SU-DHL-6 (cell line): ENCODE measurements around the gene AKAP8L.
"Not testable (repeated sequence)": the region's sequence is repeated elsewhere in the genome, so short reads cannot be mapped to it uniquely, and the experiment has no call there.

Experiments
- H2AFZ ChIP-seq: fragments of 200-600 bp; sonication (generic); 2 replicates; pipeline ENCODE4 v1.6.1; 2014; ENCODE audit warnings: low read depth, mild to moderate bottlenecking, moderate library complexity, mixed read lengths, antibody characterized with exemption, low read length; ENCODE audit not compliant: severe bottlenecking
- H3F3A ChIP-seq: fragments of 200-600 bp; shearing (Covaris generic); 2 replicates; pipeline ENCODE4 v1.6.0; 2016; ENCODE audit warnings: antibody characterized with exemption, mild to moderate bottlenecking; ENCODE audit not compliant: insufficient read depth
- H3K27ac ChIP-seq: fragments of 200-600 bp; sonication (generic); 2 replicates; pipeline ENCODE4 v1.5.1; 2016; ENCODE audit warnings: low read depth, mild to moderate bottlenecking, low read length, moderate library complexity, mixed read lengths
- H3K27me3 ChIP-seq: fragments of 200-600 bp; sonication (generic), shearing (Covaris generic); 2 replicates; pipeline ENCODE4 v1.6.0; 2014; ENCODE audit warnings: mild to moderate bottlenecking, low read length
- H3K36me3 ChIP-seq: fragments of 200-600 bp; sonication (generic); 2 replicates; pipeline ENCODE4 v1.6.1; 2014; ENCODE audit warnings: mild to moderate bottlenecking, low read length, mixed read lengths
- H3K4me2 ChIP-seq: fragments of 300-600, 200-600 bp; shearing (Covaris generic), sonication (generic); 2 replicates; pipeline ENCODE4 v1.6.0; 2014; ENCODE audit warnings: low read length, low read depth, mild to moderate bottlenecking; ENCODE audit not compliant: poor library complexity, severe bottlenecking
- H3K4me3 ChIP-seq: fragments of 200-600 bp; sonication (generic); 2 replicates; pipeline ENCODE4 v1.5.1; 2014; ENCODE audit warnings: antibody characterized with exemption, low read length, mild to moderate bottlenecking, mixed read lengths; ENCODE audit not compliant: insufficient read depth, poor library complexity, severe bottlenecking
- H3K79me2 ChIP-seq: fragments of 200-600 bp; sonication (generic); 2 replicates; pipeline ENCODE4 v1.6.1; 2014; ENCODE audit warnings: mild to moderate bottlenecking, low read length, moderate library complexity; ENCODE audit not compliant: insufficient read depth
- H3K9ac ChIP-seq: fragments of 200-600 bp; sonication (generic); 2 replicates; pipeline ENCODE4 v1.7.0; 2014; ENCODE audit warnings: mild to moderate bottlenecking, low read length
- H3K9me2 ChIP-seq: fragments of 200-600 bp; sonication (generic); replicated peaks from 2 replicates; pipeline ENCODE4 v1.6.1; 2014; ENCODE audit warnings: low read length; ENCODE audit not compliant: insufficient read depth
- H3K9me3 ChIP-seq: fragments of 200-600 bp; sonication (generic); 2 replicates; pipeline ENCODE4 v1.6.1; 2014; ENCODE audit warnings: low read length, mixed read lengths; ENCODE audit not compliant: insufficient read depth
- H4K20me1 ChIP-seq: fragments of 200-600 bp; sonication (generic); 2 replicates; pipeline ENCODE4 v1.6.1; 2014; ENCODE audit warnings: low read depth, mild to moderate bottlenecking, antibody characterized with exemption, low read length, moderate library complexity, mixed read lengths
- EZH2phosphoT487 ChIP-seq: fragments of 200-600 bp; sonication (generic), shearing (Covaris generic); conservative IDR thresholded peaks from 2 replicates; pipeline ENCODE4 v1.6.1; 2018; ENCODE audit warnings: mild to moderate bottlenecking, antibody characterized with exemption, low read length, moderate library complexity, mixed read lengths
- TF ChIP-seq, protein P1 (sequence below): fragments of 200-600 bp; sonication (generic); IDR thresholded peaks from one replicate; pipeline ENCODE4 v1.5.1; 2017; ENCODE audit warnings: antibody characterized with exemption, mild to moderate bottlenecking, low read length, moderate library complexity; ENCODE audit not compliant: insufficient read depth, poor library complexity, severe bottlenecking

AKAP8L gene

DNA sequence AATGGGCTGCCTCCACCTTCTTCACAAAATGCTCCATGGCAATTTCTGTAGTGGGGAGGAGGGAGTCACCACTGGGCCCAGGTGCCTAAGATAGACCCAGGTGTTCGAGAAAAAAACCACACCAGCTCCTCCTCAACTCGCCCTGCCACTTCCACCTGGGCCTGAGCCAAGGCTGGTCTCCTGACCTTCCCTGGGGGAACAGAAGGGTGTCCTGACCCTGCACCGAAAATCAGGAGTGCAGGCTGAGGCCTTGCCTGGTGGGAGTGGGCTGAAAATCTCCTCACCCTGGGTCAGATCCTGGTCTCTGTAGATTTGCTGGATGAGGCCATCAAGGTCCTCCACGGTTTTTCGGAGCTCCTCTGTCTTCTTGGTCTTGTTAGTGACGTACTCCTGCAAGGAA, 21.6 kb downstream of the AKAP8L start:
- H3K9ac ChIP-seq = no peak overlapping the region
- no peak overlapping the region for H3K4me2 ChIP-seq
- no peaks in the 10 kb centered on the region for H3K9me3 ChIP-seq
- no peaks in the 10 kb centered on the region for H3K9me2 ChIP-seq
- no peaks in the 10 kb centered on the region; the same call in 1 of the 2 replicates for H4K20me1 ChIP-seq
- TF ChIP-seq, protein P1, sequence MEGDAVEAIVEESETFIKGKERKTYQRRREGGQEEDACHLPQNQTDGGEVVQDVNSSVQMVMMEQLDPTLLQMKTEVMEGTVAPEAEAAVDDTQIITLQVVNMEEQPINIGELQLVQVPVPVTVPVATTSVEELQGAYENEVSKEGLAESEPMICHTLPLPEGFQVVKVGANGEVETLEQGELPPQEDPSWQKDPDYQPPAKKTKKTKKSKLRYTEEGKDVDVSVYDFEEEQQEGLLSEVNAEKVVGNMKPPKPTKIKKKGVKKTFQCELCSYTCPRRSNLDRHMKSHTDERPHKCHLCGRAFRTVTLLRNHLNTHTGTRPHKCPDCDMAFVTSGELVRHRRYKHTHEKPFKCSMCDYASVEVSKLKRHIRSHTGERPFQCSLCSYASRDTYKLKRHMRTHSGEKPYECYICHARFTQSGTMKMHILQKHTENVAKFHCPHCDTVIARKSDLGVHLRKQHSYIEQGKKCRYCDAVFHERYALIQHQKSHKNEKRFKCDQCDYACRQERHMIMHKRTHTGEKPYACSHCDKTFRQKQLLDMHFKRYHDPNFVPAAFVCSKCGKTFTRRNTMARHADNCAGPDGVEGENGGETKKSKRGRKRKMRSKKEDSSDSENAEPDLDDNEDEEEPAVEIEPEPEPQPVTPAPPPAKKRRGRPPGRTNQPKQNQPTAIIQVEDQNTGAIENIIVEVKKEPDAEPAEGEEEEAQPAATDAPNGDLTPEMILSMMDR = no peak
- TF ChIP-seq EZH2phosphoT487 = no peak
- H3K79me2 ChIP-seq = peaks cover 20% of the 10 kb centered on the region; the same call in 1 of the 2 replicates
- peaks cover 5% of the 10 kb centered on the region; the same call in 1 of the 2 replicates for H3F3A ChIP-seq
- H3K27ac ChIP-seq = no peak overlapping the region
- H3K27me3 ChIP-seq = no peaks in the 10 kb centered on the region
- no peak overlapping the region for H2AFZ ChIP-seq
- peaks cover 12% of the 10 kb centered on the region; the same call in 1 of the 2 replicates for H3K36me3 ChIP-seq
- no peak overlapping the region for H3K4me3 ChIP-seq

DNA sequence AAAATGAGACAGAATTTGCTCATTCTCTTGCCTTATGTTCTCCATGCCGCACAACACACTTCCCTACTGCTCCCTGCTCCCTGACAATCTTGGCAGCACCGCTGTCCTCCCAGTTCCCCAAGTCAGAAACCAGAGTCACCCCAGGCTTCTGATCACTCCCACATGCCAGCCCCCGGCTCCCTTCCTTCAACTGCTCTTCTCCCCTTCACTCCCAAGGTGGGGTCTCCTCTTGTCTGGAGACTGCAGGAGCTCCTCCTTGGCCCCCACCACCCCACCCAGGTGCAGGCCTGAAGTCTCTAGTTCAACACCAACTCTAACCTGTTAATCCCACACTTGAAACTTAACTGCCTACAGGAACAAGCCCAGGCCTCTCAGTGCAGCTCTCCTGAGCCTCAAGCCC, 22.4 kb downstream of the AKAP8L start:
- H2AFZ ChIP-seq = no peak overlapping the region
- peaks cover 13% of the 10 kb centered on the region; the same call in 1 of the 2 replicates for H3K79me2 ChIP-seq
- no peak overlapping the region for H3K4me2 ChIP-seq
- no peak overlapping the region for H3K27ac ChIP-seq
- TF ChIP-seq, protein P1 = no peak
- H3K4me3 ChIP-seq = no peak overlapping the region
- peaks cover 5% of the 10 kb centered on the region; the same call in 1 of the 2 replicates for H3F3A ChIP-seq
- no peaks in the 10 kb centered on the region for H3K9me2 ChIP-seq
- H3K9me3 ChIP-seq = no peaks in the 10 kb centered on the region
- no peaks in the 10 kb centered on the region for H3K27me3 ChIP-seq
- peaks cover 12% of the 10 kb centered on the region; the same call in 1 of the 2 replicates for H3K36me3 ChIP-seq
- no peaks in the 10 kb centered on the region; the same call in 1 of the 2 replicates for H4K20me1 ChIP-seq
- no peak overlapping the region for H3K9ac ChIP-seq

DNA sequence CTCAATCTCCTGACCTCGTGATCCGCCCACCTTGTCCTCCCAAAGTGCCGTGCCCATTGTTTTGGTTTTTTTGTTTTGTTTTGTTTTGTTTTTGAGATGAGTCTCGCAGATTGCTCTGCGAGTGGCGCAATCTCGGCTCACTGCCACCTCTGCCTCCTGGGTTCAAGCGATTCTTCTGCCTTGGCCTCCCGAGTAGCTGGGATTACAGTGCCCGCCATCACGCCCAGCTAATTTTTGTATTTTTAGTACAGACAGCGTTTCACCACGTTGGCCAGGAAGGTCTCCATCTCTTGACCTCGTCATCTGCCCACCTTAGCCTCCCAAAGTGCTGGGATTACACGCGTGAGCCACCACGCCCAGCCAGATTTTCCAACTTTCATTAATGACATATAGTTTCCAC, 23.5 kb downstream of the AKAP8L start:
- H3K27me3 ChIP-seq, H2AFZ ChIP-seq, H3K4me2 ChIP-seq, H4K20me1 ChIP-seq, H3K4me3 ChIP-seq, H3K9me2 ChIP-seq, H3F3A ChIP-seq, H3K27ac ChIP-seq, H3K9ac ChIP-seq, H3K9me3 ChIP-seq: not testable (repeated sequence)
- H3K79me2 ChIP-seq = peaks cover 19% of the 10 kb centered on the region; the same call in 1 of the 2 replicates
- peaks cover 12% of the 10 kb centered on the region; the same call in 1 of the 2 replicates for H3K36me3 ChIP-seq

DNA sequence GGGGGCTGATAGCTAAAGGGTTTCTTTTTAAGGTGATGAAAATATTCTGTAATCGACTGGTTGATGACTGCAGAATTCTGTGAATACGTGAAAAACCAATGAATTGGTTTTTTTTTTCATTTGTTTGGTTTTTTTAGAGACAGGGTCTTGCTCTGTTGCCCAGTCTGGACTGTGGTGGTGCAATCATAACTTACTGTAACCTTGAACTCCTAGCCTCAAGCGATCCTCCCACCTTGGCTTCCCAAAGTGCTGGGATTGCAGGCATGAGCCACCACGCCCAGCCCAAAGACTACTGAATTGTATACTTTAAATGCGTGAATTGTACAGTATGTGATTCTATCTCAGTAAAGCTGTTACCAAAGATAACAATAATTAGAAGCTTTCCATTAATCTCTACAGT, 24.4 kb downstream of the AKAP8L start:
- Histone ChIP-seq H3K27ac (no peak overlapping the region), H3K27me3 (no peaks in the 10 kb centered on the region), H3K36me3 (peaks cover 12% of the 10 kb centered on the region; the same call in 1 of the 2 replicates), H3K4me3 (no peak overlapping the region), H2AFZ (no peak overlapping the region), H3K4me2 (no peak overlapping the region), H3K79me2 (peaks cover 27% of the 10 kb centered on the region; the same call in 1 of the 2 replicates), H3K9me3 (no peaks in the 10 kb centered on the region), H4K20me1 (no peaks in the 10 kb centered on the region; the same call in 1 of the 2 replicates), H3K9ac (no peak overlapping the region), H3F3A (peaks cover 5% of the 10 kb centered on the region; the same call in 1 of the 2 replicates), H3K9me2 (no peaks in the 10 kb centered on the region)
- TF ChIP-seq, protein P1 = no peak
- TF ChIP-seq EZH2phosphoT487 = no peak
